Ramos (cell line): ENCODE results near the gene ALB.
"Not testable (repeated sequence)": the region's sequence is repeated elsewhere in the genome, so short reads cannot be mapped to it uniquely, and the experiment has no call there.

Experiments used
- in situ Hi-C: fragments of 300-500 bp; cut with MboI; formaldehyde crosslinking; loops from one replicate; pipeline ENCODE4 v1.14.3; 2022; ENCODE audit warnings: low sequenced_read_pairs; ENCODE audit not compliant: unreplicated experiment

Gene ALB

DNA sequence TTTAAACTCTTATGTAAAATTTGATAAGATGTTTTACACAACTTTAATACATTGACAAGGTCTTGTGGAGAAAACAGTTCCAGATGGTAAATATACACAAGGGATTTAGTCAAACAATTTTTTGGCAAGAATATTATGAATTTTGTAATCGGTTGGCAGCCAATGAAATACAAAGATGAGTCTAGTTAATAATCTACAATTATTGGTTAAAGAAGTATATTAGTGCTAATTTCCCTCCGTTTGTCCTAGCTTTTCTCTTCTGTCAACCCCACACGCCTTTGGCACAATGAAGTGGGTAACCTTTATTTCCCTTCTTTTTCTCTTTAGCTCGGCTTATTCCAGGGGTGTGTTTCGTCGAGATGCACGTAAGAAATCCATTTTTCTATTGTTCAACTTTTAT lies at the start of gene ALB:
ALB (plus strand) TSS at position 246 of the 400 bp plus-strand sequence; CDS start at position 287, 41 bp downstream.
- in situ Hi-C loops, result no loop called here

GRCh38 chr4:73357174-73357573 lies 46.9 kb upstream of the ALB start:
- in situ Hi-C loops, result not testable (repeated sequence)

- in situ Hi-C loops, result not testable (repeated sequence)
These were observed 34.4 kb upstream of the ALB start for GRCh38 chr4:73369506-73370199.

GRCh38 chr4:73375328-73375741 lies 28.8 kb upstream of the ALB start:
- in situ Hi-C loops, result no loop called here

DNA sequence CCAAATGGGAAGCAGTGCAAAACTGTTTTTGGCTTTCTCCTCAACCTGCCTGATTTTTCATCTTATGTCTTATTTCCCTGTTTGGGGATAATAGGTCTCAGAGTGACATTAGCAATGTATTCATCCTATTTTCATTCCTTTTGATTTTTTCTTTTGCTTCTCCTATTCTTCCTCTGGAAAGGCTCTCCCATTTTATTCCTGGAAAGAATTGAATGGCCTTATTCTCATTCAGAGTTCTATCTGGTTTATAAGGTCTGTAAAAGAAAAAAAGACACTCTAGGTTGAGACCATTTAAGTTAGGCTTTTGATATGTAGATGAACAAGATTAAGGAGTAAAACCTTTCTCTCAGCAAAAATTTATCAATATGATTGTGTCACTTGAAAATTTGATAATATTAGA lies 27.8 kb upstream of the ALB start:
- in situ Hi-C loops, result no loop called here

DNA sequence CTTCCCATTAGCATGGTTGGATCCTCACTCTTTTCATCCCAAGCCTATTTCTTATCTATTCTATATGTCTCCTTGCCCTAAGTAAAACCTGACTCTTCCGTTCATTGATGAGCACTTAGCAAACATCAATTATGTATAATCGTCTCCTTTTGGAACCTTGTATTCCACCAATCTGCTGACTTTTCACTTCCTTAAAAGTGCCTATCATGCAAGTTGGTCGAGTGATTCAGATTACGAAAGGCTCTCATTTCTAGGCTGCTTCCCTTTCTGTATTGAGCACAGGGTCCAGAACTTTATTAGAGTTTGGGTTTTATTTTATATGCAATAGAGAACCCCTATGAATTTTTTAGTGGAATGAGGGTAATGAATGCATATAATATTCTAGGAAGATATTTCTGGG lies 27.1 kb upstream of the ALB start:
- in situ Hi-C loops, result no loop called here

GRCh38 chr4:73378887-73379286 lies 25.2 kb upstream of the ALB start:
- in situ Hi-C loops, result no loop called here

DNA sequence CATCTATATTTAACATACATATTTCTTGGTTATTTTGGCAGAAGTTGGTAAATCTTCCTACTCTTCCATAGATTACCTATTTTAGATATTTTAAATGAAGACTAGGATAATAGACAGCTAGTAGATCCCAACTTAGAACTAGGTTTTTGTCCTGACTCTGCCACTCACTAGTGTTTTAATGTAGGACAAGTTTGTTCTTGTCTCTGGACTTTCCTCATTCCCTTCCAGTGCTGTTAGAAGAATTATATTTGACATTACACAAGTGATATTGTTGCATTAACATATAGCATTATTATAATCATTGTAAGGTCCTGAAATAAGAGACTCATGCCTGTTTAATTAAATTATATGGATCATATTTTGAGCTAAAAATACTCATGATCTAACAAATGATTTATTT lies 24.1 kb upstream of the ALB start:
- in situ Hi-C loops, result no loop called here

DNA sequence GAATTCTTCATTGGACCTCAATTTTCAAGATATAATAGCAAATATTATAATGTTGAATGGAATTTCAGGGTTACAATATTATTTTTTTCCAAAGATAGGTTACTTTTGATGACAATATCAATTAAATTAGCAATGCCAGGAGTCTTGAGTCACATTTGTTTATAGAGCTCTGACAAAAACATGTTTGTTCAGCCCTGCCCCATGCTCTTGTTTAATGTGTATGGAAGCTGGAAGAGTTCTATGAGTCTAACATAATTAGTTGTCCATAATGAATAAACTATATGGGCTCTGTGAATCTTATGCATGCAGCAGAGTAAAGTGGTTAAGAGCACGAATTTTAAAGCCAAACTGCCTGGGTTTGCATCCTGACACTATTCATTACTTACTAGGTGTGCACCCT lies 22.9 kb upstream of the ALB start:
- in situ Hi-C loops, result no loop called here

GRCh38 chr4:73383452-73383851 lies 20.6 kb upstream of the ALB start:
- in situ Hi-C loops, result no loop called here

- in situ Hi-C loops, result no loop called here
These were observed 16.5 kb upstream of the ALB start for GRCh38 chr4:73387552-73387951.

- in situ Hi-C loops, result no loop called here
These were observed 15.2 kb upstream of the ALB start for GRCh38 chr4:73388887-73389286.

DNA sequence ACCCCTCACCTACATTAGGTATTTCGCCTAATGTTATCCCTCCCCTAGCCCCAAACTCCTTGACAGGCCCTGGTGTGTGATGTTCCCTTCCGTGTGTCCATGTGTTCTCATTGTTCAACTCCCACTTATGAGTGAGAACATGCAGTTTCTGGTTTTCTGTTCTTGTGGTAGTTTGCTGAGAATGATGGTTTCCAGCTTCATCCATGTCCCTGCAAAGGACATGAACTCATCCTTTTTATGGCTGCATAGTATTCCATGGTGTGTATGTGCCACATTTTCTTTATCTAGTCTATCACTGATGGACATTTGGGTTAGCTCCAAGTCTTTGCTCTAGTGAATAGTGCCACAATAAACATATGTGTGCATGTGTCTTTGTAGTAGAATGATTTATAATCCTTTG lies 14.4 kb upstream of the ALB start:
- in situ Hi-C loops, result not testable (repeated sequence)

GRCh38 chr4:73391774-73392173 lies 12.3 kb upstream of the ALB start:
- in situ Hi-C loops, result no loop called here

DNA sequence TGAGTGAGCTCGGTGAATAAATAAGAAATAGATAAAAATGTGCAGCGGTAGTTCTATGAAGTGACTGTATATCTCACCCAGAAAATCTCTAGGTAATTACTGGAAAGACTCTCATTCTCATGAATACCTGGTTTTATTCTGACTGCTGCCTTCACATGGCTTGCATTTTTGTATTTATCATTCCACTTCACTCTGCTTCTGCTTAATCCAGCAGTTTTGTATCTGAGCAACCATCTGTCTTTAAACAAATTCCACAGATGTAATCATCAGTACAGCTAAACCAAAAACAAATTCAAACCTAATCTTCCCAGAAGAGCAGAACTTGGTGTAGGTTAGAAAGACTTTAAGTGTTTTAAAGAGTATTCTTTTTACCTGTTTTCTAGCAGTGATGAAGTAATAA lies 11.2 kb upstream of the ALB start:
- in situ Hi-C loops, result no loop called here

DNA sequence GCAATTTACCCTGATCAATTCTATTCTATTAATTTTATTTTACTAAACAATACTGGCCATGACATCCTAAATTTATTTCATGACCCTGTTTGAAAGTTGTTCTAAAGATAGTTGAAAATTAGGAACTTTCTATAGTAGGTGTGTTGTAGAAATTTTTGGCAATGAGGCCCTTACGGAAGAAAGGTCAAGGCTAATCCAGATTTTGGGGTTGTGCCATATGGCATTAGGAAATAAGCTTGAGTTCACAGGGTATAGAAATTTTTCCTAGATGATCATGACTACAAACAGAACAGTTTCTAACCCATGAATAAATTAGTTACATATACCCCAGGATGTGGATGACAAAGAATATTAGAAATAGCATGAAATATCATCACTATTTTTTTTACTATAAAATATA lies 7.8 kb upstream of the ALB start:
- in situ Hi-C loops, result no loop called here

GRCh38 chr4:73396993-73397972 lies 6.8 kb upstream of the ALB start:
- in situ Hi-C loops, result no loop called here

- in situ Hi-C loops, result no loop called here
These were observed 2.7 kb upstream of the ALB start for GRCh38 chr4:73401412-73401811.

DNA sequence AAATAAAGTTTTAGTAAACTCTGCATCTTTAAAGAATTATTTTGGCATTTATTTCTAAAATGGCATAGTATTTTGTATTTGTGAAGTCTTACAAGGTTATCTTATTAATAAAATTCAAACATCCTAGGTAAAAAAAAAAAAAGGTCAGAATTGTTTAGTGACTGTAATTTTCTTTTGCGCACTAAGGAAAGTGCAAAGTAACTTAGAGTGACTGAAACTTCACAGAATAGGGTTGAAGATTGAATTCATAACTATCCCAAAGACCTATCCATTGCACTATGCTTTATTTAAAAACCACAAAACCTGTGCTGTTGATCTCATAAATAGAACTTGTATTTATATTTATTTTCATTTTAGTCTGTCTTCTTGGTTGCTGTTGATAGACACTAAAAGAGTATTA lies 370 bp downstream of the ALB start:
- in situ Hi-C loops, result no loop called here

DNA sequence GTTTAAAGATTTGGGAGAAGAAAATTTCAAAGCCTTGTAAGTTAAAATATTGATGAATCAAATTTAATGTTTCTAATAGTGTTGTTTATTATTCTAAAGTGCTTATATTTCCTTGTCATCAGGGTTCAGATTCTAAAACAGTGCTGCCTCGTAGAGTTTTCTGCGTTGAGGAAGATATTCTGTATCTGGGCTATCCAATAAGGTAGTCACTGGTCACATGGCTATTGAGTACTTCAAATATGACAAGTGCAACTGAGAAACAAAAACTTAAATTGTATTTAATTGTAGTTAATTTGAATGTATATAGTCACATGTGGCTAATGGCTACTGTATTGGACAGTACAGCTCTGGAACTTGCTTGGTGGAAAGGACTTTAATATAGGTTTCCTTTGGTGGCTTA lies 1.1 kb downstream of the ALB start:
- in situ Hi-C loops, result no loop called here

- in situ Hi-C loops, result no loop called here
These were observed 2.4 kb downstream of the ALB start for GRCh38 chr4:73406548-73406875.
